ENCODE data around the gene LAMA3.

The LAMA3 gene

DNA sequence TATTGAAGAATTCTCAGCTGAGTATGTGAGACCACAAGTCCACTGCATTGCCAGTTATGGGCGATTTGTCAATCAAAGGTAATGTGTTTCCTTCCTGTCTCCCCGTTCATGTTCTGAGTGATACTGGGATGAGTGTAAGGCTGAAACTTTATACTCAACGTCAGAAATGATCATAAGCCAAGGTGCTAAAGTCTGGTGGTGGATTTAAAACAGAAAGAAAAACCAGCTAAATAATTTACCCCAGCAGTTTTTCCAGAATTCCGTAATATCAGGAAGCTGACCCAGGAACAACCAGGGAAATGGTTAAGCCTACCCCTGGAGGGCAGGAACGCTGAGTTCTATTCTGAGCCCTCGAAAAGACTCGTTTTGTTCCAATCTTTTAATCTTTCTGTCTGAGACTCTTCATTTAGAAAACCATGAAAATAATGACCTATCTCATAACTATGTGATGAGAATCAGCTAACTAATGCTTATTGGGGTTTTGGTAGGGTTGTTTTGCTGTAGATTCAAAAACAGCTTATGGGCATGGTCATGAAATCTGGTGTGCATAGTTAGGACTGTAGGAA lies 149.6 kb downstream of the LAMA3 start:
- H3K4me1 Mint-ChIP-seq (ENCODE audit: low read depth): peaks cover 3% of the 10 kb centered on the region
- H3K27me3 Mint-ChIP-seq: no peaks in the 10 kb centered on the region
- no peaks in the 10 kb centered on the region for H3K36me3 Mint-ChIP-seq
- H3K9me3 Mint-ChIP-seq (ENCODE audit: low read depth): no peaks in the 10 kb centered on the region
- H3K27ac Mint-ChIP-seq: no peak overlapping the region
- no peak overlapping the region for H3K4me3 Mint-ChIP-seq

DNA sequence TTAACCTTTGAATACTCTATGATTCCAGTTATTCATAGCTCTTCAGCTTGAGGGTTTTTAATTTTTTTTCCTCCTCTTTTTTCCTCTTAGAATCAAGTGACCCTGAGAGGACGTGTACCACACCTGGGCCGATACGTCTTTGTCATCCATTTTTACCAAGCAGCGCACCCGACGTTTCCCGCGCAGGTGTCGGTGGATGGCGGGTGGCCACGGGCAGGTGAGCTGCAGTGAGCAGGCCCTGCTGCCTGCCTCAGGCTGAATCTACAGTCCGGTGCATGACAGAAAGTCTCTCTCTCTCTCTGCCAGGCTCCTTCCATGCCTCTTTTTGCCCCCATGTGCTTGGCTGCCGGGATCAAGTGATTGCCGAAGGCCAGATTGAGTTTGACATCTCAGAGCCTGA lies 153.1 kb downstream of the LAMA3 start:
- no peaks in the 10 kb centered on the region for H3K9me3 Mint-ChIP-seq (ENCODE audit: low read depth)
- H3K27me3 Mint-ChIP-seq: no peaks in the 10 kb centered on the region
- H3K36me3 Mint-ChIP-seq: no peaks in the 10 kb centered on the region
- no peak overlapping the region for H3K4me3 Mint-ChIP-seq
- no peak overlapping the region for H3K27ac Mint-ChIP-seq
- peaks cover 3% of the 10 kb centered on the region for H3K4me1 Mint-ChIP-seq (ENCODE audit: low read depth)

DNA sequence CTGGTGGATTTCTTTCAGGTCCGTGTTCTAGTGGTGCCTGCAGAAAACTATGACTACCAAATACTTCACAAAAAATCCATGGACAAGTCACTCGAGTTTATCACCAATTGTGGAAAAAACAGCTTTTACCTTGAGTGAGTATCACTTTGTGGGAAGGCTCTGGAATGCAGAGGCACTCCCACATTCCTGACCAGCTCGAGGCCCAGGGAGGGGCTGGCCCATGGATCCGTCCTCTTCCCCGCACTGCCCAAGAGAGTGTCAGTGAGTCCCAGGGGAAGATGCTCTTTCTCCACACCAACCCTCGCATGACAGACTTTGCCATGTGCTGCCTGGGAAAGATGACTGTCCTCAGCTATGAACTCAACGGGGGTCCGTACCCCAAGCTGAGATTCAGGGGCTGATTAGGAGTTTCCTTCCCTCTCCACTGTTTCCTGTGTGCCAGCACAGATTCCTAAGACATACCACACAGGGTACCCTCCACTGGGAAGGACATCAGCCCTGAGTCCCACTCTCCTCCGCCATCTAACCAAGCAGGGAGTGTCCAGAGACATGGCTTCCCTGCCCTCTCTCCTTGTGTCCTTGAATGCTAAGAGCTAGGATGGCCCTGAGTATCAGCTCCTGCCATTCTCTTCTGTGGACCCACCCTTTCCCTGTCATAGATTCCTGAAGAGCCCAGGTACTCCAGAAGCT lies 155.9 kb downstream of the LAMA3 start:
- no peaks in the 10 kb centered on the region for H3K9me3 Mint-ChIP-seq (ENCODE audit: low read depth)

DNA sequence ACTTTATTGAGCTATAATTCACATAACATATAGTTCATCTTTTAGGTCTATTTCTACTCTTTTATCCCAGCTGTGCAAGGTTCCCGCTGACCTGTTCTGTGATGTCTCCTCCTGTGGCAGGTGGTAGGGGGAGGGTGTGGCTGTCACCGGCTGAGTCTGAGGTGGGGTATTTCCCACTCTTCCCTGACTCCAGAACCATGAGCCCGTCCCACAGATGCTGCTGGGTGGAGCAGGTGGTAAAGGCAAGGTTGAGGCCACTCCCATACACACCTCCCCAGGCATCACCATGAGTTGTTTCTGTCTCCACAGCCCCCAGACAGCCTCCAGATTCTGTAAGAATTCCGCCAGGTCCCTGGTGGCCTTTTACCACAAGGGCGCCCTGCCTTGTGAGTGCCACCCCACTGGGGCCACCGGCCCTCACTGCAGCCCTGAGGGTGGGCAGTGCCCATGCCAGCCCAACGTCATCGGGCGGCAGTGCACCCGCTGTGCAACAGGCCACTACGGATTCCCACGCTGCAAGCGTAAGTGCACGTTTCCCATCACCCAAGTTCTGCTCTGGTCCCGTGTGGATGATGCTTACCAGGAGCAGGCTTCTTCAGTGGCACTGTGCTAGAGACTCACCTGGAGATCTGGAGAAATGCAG lies 156.9 kb downstream of the LAMA3 start:
- no peak overlapping the region for H3K4me3 Mint-ChIP-seq
- H3K27ac Mint-ChIP-seq: no peak overlapping the region
- peaks cover 1% of the 10 kb centered on the region for H3K4me1 Mint-ChIP-seq (ENCODE audit: low read depth)
- H3K27me3 Mint-ChIP-seq: no peaks in the 10 kb centered on the region
- no peaks in the 10 kb centered on the region for H3K36me3 Mint-ChIP-seq
- H3K9me3 Mint-ChIP-seq (ENCODE audit: low read depth): no peaks in the 10 kb centered on the region

More for the DNA sequence above, 155.9 kb downstream of the LAMA3 start:
- Mint-ChIP-seq H3K36me3 (no peaks in the 10 kb centered on the region), H3K27me3 (no peaks in the 10 kb centered on the region), H3K4me1 (ENCODE audit: low read depth) (peaks cover 1% of the 10 kb centered on the region), H3K4me3 (no peak overlapping the region), H3K27ac (no peak overlapping the region)

DNA sequence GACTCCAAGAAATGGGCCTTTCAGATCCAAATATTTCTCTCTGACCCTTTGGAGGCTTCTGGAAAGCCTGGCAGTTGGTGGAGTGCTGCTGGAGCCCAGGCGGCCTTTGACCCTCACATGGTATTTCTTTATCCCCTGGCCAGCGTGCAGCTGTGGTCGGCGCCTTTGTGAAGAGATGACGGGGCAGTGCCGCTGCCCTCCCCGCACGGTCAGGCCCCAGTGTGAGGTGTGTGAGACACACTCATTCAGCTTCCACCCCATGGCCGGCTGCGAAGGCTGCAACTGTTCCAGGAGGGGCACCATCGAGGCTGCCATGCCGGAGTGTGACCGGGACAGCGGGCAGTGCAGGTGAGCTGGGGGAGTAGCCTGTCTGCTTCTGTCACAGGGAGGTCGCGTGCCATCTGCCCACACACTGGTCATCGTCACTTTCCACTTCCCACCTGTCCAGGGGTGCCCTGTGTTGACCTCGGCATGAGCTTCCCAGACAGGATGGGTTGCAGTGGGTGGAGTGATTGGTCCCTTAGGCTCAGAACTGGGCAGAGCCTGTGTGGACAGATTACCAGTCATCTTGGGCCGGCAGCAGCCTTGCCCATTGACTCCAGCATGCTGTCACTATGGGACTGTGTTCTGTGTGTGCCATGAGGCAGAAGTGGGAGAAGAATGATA lies 158.2 kb downstream of the LAMA3 start:
- no peak overlapping the region for H3K27ac Mint-ChIP-seq
- no peak overlapping the region for H3K4me3 Mint-ChIP-seq
- no peaks in the 10 kb centered on the region for H3K36me3 Mint-ChIP-seq
- no peaks in the 10 kb centered on the region for H3K27me3 Mint-ChIP-seq
- H3K9me3 Mint-ChIP-seq (ENCODE audit: low read depth): no peaks in the 10 kb centered on the region
- peaks cover 7% of the 10 kb centered on the region for H3K4me1 Mint-ChIP-seq (ENCODE audit: low read depth)

DNA sequence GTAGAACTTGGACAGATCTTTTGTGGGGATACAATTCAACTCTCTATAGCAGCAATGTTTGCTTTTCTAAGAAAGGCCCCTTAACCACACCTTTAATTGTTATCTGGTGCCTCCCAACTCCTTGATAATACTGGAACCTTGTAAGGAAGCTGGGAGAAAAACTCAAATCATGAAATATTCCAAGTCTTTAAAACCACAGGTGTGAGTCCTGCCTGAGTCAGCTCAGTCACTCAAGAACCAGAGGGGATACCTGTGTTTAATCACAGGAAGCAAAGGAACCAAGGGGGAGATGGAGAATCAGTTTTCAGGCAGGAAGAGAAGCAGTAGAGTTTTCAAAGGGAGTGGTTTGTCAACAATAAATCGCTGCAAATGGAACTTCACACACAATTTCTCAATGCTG lies 159.9 kb downstream of the LAMA3 start:
- no peak overlapping the region for H3K27ac Mint-ChIP-seq
- H3K4me3 Mint-ChIP-seq: no peak overlapping the region
- H3K36me3 Mint-ChIP-seq: no peaks in the 10 kb centered on the region
- peaks cover 11% of the 10 kb centered on the region for H3K4me1 Mint-ChIP-seq (ENCODE audit: low read depth)
- H3K9me3 Mint-ChIP-seq (ENCODE audit: low read depth): no peaks in the 10 kb centered on the region
- no peaks in the 10 kb centered on the region for H3K27me3 Mint-ChIP-seq

DNA sequence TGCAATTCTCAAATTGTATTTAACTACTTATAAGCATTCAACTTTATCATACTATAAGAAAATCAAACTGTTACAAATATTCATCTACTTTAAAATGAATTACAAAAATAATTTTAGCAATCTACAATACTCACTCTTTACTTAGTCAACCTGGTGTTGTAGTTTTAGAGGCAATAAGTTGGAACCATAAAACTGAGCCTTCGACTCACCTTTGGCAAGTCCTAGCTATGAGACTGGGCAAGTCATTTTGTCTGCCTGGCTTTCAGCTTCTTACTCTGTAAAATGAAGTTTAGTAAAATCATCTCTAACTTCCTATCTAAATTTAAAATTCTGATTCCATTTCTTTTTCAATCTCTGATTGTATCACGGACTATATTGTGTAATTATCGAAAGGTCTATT lies 161.0 kb downstream of the LAMA3 start:
- no peak overlapping the region for H3K4me3 Mint-ChIP-seq
- no peak overlapping the region for H3K27ac Mint-ChIP-seq
- H3K4me1 Mint-ChIP-seq (ENCODE audit: low read depth): peaks cover 11% of the 10 kb centered on the region
- no peaks in the 10 kb centered on the region for H3K9me3 Mint-ChIP-seq (ENCODE audit: low read depth)
- H3K27me3 Mint-ChIP-seq: no peaks in the 10 kb centered on the region
- no peaks in the 10 kb centered on the region for H3K36me3 Mint-ChIP-seq

DNA sequence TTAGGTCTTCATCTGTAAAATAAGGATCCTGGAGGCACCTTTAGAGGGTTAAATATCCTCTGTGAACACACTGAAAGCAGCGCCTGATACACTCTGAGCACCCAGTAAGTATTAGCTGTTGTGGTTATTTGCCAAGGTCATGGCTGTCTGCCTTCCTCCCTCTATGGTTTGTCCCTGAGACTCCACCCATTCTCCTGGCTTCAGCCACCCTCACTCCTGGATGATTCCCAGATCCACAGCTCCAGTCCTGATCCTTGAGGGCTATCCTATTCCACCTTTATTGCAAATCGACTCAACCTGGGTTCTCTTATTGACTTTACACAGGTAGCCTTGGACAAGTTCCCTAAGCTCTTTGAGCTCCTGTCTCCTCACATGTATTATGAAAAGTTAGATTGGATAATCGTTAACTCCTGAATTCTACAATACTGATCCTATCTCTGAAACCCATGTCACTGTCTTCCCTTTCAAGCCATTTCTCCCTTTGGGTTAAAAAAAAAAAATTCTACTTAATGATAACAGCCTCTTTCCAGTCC lies 162.3 kb downstream of the LAMA3 start:
- Mint-ChIP-seq H3K9me3 (ENCODE audit: low read depth) (no peaks in the 10 kb centered on the region), H3K4me1 (ENCODE audit: low read depth) (peaks cover 11% of the 10 kb centered on the region), H3K4me3 (no peak overlapping the region), H3K36me3 (no peaks in the 10 kb centered on the region), H3K27me3 (no peaks in the 10 kb centered on the region), H3K27ac (no peak overlapping the region)

DNA sequence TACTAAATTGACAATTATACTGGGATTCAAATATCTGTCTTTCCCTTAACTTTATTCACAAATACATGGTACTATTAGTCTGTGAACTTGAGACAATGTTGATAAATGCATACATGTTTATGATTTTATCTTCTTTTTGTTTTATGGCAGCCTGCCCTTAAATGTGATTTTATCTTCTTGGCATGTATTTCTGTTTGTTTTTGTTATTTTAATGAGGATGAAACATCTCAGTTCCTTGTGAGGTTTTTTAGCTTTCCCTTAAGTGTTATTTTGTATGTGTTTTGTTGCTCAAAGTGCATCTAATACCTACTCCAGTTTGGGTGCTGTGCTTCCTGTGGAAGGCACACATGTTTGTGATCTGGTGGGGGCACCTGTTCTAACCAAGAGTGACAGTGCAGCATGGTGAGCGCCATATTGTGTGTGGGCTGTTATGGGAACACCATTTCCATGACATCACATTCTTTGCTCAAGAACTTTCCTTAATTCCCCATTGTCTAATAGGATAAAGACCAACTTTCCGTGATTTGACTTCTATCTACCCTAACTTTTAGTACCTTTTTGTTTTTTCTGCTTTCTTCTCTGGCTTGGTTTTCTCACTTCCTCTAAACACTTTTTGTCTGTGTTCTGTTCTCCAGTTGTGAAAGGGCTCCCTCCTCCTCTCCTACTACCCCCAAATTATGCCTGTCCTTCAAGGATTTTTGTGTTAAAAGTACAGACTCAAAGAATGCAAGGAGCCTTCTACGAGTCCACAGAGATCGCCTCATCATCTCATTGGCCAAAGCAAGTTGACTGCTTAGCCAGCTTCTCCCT lies 163.2 kb downstream of the LAMA3 start:
- Mint-ChIP-seq H3K4me1 (ENCODE audit: low read depth) (peaks cover 11% of the 10 kb centered on the region), H3K9me3 (ENCODE audit: low read depth) (no peaks in the 10 kb centered on the region), H3K36me3 (no peaks in the 10 kb centered on the region), H3K27me3 (no peaks in the 10 kb centered on the region), H3K4me3 (no peak overlapping the region), H3K27ac (peak overlapping the region; percentile 72)

DNA sequence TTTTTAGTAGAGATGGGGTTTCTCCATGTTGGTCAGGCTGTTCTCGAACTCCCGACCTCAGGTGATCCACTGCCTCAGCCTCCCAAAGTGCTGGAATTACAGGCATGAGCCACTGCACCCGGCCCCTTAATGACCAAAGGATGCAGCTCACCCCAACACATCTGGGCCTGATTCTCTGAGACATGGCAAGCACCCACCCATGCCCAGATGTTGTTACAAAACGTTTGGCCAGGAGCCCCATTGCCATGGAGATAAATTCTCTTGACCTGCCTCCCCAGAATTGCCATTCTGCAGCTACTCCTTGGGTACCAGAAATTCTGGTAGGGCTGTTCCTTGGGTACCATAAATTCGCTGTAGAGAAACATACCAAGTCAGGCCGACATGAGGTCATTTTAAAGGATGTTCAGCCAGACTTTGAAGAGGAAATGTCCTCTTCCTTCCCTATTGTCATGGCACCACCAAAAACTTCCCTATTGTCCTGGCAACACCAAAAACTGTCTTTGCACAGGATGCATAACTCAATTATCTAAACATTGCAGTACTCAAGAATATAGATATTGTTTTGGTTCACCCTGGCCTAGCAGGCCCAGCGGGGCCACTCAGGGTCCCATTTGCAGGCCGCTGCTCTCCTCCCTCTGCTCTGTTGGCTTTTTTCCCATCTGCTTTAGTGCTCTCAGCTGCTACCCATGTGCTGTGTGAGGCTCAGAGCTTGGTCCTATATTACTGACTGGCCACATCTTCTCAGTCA lies 164.4 kb downstream of the LAMA3 start:
- Mint-ChIP-seq H3K9me3 (ENCODE audit: low read depth) (no peaks in the 10 kb centered on the region), H3K4me3 (no peak overlapping the region), H3K36me3 (no peaks in the 10 kb centered on the region), H3K27me3 (no peaks in the 10 kb centered on the region), H3K4me1 (ENCODE audit: low read depth) (peaks cover 11% of the 10 kb centered on the region), H3K27ac (no peak overlapping the region)

DNA sequence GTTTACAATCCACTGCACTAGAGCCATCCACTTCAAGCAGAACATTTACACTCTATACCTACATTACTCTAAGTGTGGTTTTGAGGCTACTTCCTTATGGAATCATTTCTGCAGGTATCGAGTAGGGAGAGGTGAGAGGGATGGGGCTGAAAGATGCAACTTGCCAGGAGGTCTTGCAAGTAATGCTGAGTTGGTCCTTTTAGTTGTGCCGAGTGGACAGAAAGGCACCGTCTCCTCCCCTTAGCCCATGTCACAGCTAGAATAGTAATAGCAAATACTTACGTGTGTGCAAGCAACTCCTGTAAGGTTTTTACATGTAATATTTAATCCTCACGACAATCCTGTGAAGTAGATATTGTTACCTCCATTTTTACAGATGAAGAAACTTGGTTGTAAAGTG lies 166.5 kb downstream of the LAMA3 start:
- Mint-ChIP-seq H3K27ac (no peak overlapping the region), H3K27me3 (no peaks in the 10 kb centered on the region), H3K4me1 (ENCODE audit: low read depth) (peaks cover 10% of the 10 kb centered on the region), H3K36me3 (no peaks in the 10 kb centered on the region), H3K9me3 (ENCODE audit: low read depth) (no peaks in the 10 kb centered on the region), H3K4me3 (no peak overlapping the region)

DNA sequence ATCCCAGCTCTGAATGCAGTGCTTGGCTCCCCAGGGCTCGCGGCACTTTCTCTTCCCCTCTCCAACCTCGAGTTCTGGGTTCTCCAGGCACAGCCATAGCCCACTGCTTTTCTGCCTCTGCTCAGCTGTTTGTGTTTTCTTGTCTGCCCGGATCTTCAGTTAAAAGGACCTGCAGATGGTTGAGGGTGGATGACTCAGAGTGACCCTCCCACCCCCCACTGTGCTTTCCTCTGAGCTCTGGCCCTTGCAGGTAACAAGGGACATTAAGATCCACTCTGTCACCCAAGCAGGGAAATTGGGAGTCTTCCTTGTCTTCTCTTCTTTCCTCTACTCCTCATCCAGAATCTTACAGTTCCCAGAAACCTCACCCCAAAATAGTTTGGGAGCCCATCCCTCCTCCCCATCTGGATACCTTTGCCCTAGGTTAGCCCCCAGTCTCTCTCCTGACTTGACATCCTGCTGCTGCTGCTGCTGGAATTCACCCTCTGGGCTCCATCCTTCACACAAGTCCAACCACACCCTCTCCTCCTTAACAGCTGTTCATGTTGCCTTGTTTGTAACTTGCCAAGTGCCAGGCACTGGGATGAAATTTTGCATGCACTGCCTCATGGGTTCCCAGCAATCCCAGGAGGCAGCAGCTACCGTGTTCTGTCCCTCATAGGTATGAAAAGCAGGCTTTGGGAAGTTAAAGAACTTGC lies 167.4 kb downstream of the LAMA3 start:
- Mint-ChIP-seq H3K27ac (no peak overlapping the region), H3K4me3 (no peak overlapping the region), H3K9me3 (ENCODE audit: low read depth) (no peaks in the 10 kb centered on the region), H3K27me3 (no peaks in the 10 kb centered on the region), H3K36me3 (no peaks in the 10 kb centered on the region), H3K4me1 (ENCODE audit: low read depth) (peaks cover 11% of the 10 kb centered on the region)

DNA sequence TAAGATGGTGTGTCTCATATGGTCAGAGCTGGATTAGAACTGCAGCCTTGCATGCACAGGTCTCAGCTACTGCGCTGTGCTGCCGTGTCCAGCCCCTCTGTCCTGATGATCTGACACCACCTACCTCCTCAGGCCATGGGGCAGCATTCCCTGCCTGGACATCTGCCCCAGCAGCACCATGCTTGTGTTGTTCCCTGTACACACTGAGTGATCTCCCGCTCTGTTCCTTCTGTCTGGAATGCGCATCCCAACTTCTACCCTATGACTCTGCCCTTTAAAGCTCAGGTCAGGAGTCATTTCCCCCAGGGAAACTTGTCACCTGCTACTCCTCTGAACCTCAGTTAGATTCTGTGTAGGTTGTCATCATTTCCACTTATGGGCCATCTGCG lies 167.9 kb downstream of the LAMA3 start:
- Mint-ChIP-seq H3K9me3 (ENCODE audit: low read depth) (no peaks in the 10 kb centered on the region), H3K4me1 (ENCODE audit: low read depth) (peaks cover 14% of the 10 kb centered on the region), H3K27ac (no peak overlapping the region), H3K36me3 (no peaks in the 10 kb centered on the region), H3K27me3 (no peaks in the 10 kb centered on the region), H3K4me3 (no peak overlapping the region)
